Upper lobe of left lung (tissue), 6 donors: ENCODE results near the gene RPS3A. TPM values are rescaled to one million over a fixed set of nuclear protein-coding genes. Genes with fewer than 3 reads are reported as not detected.
A peak's percentile ranks its signal among the peaks of the same experiment; 100 is the strongest.
"Not testable (repeated sequence)": the region's sequence is repeated elsewhere in the genome, so short reads cannot be mapped to it uniquely, and the experiment has no call there.

Experiments
- ATAC-seq, 2 donors: fragments of 200-7000 bp; cut with Tn5 transposase; one replicate each; pipeline ENCODE4 v1.9.1; 2022; ENCODE audit warnings: mild to moderate bottlenecking in 2 of 2, moderate library complexity in 2 of 2; ENCODE audit not compliant: low FRiP score in 2 of 2
- DNase-seq, 2 donors: peaks; one replicate each; pipeline ENCODE4 v3.0.0-alpha.2; 2019 to 2020
- H3K27ac ChIP-seq, 4 donors: fragments of 200-600 bp; sonication (generic); one replicate each; pipeline ENCODE4 v1.5.1; 2016 to 2019
- H3K27me3 ChIP-seq, 4 donors: fragments of 200-600 bp; sonication (generic); one replicate each; pipeline ENCODE4 v1.5.1; 2017 to 2019
- H3K36me3 ChIP-seq, 4 donors: fragments of 200-600 bp; sonication (generic); one replicate each; pipeline ENCODE4 v1.5.1; 2016 to 2019
- H3K4me1 ChIP-seq, 4 donors: fragments of 200-600 bp; sonication (generic); one replicate each; pipeline ENCODE4 v1.5.1; 2018 to 2019
- H3K4me3 ChIP-seq, 4 donors: fragments of 200-600 bp; sonication (generic); one replicate each; pipeline ENCODE4 v1.5.1; 2017 to 2019; ENCODE audit warnings: mild to moderate bottlenecking in 2 of 4, moderate library complexity in 1 of 4
- H3K9me3 ChIP-seq, 4 donors: fragments of 200-600 bp; sonication (generic); one replicate each; pipeline ENCODE4 v1.5.1; 2018 to 2019
- CTCF ChIP-seq, 6 experiments: fragments of 450-650 bp in 4 of 6; fragments of 200-600 bp in 2 of 6; sonication (generic) in 2 of 6; IDR thresholded peaks; one replicate each; pipeline ENCODE4 v1.5.1; 2016 to 2019; ENCODE audit warnings: antibody characterized with exemption in 6 of 6
- EP300 ChIP-seq, 4 donors: sonication (generic); formaldehyde crosslinking; IDR thresholded peaks; one replicate each; pipeline ENCODE4 v1.5.1; 2017; ENCODE audit warnings: antibody characterized with exemption in 4 of 4, control low read depth in 2 of 4
- POLR2A ChIP-seq, 4 donors: fragments of 450-650 bp; IDR thresholded peaks; one replicate each; pipeline ENCODE4 v1.5.1; 2016 to 2017; ENCODE audit warnings: antibody characterized with exemption in 4 of 4, mild to moderate bottlenecking in 2 of 4
- POLR2AphosphoS5 ChIP-seq, 2 donors: sonication (generic); formaldehyde crosslinking; IDR thresholded peaks; one replicate each; pipeline ENCODE4 v1.5.1; 2017; ENCODE audit warnings: antibody characterized with exemption in 2 of 2
- WGBS, 2 donors: methylation state at CpG; one replicate each; pipeline ENCODE4 v1.1.5; 2017 to 2018; 5-methylcytosine and 5-hydroxymethylcytosine counted together
- total RNA-seq, 6 donors: library from RNA; depleted of rRNA in 4 of 6; stranded (reverse); fragments of >200 nt in 4 of 6; gene quantifications; one replicate each; pipeline versions ENCODE4 v1.1.0 to v1.2.1, GENCODE V29; 2016 to 2021
- donor health status: DM: no; HTN: no; CAD: no; lungs with moderate emphysema.
- donor health status: DM: no; HTN: yes; CAD: no; lungs with severe emphysema.

The RPS3A gene
- total RNA-seq: 1,000 to 10,000 TPM in 5 of 6 donors, 100 to 1,000 TPM in 1; 887 to 2,310 (median 1,343) TPM

GRCh38 chr4:151099229-151099975 lies at the start of gene RPS3A:
Gene RPS3A (plus strand): TSS chr4:151099628. CDS start chr4:151099653, 25 bp downstream.
- Histone ChIP-seq H3K36me3 (peaks cover 6 to 33% (median 27%) of the 10 kb centered on the region in 4 donors), H3K9me3 (no peaks in the 10 kb centered on the region), H3K27me3 (no peaks in the 10 kb centered on the region), H3K4me3 (peak within 1 kb of the TSS; percentile 74 to 90 (median 85)), H3K4me1 (peaks cover 19 to 32% (median 24%) of the 10 kb centered on the region in 4 donors), H3K27ac (peak within 1 kb of the TSS; percentile 86 to 96 (median 94))
- WGBS, 2 donors: 1 to 47% methylated on average over 2 to 45 of the region's 69 CpGs
- TF ChIP-seq POLR2AphosphoS5 (IDR thresholded peaks at IDR 0.05) (peak; percentile 94 to 97), EP300 (IDR thresholded peaks at IDR 0.05) (peak in 1 of 4 donors; percentile 68), CTCF (IDR thresholded peaks at IDR 0.05) (peak; percentile 52 to 97 (median 72)), POLR2A (IDR thresholded peaks at IDR 0.05) (peak in 3 of 4 donors; percentile 77 to 89 (median 86))
- DNase-seq (peak; percentile 98 to 99), ATAC-seq (peak; percentile 97 to 99)

GRCh38 chr4:151052785-151053184 lies 46.6 kb upstream of the RPS3A start:
- DNase-seq: no peak
- 80 to 87% methylated on average over 3 of the region's 3 CpGs for WGBS, 2 donors

GRCh38 chr4:151055539-151055938 lies 43.9 kb upstream of the RPS3A start:
- 52 to 64% methylated on average over 1 of the region's 1 CpG for WGBS, 2 donors
- H3K27me3 ChIP-seq: no peaks in the 10 kb centered on the region
- no peak for DNase-seq
- ATAC-seq: no peak
- H3K4me1 ChIP-seq: no peaks in the 10 kb centered on the region
- no peaks in the 10 kb centered on the region for H3K36me3 ChIP-seq
- H3K4me3 ChIP-seq: no peak overlapping the region
- no peaks in the 10 kb centered on the region for H3K9me3 ChIP-seq
- TF ChIP-seq EP300 (IDR thresholded peaks at IDR 0.05) (no peak), POLR2A (IDR thresholded peaks at IDR 0.05) (no peak), CTCF (IDR thresholded peaks at IDR 0.05) (no peak), POLR2AphosphoS5 (IDR thresholded peaks at IDR 0.05) (no peak)
- H3K27ac ChIP-seq: no peak overlapping the region

More at GRCh38 chr4:151052785-151053184, 46.6 kb upstream of the RPS3A start:
- no peak overlapping the region for H3K4me3 ChIP-seq
- no peak for TF ChIP-seq POLR2AphosphoS5 (IDR thresholded peaks at IDR 0.05)
- no peak for TF ChIP-seq EP300 (IDR thresholded peaks at IDR 0.05)
- TF ChIP-seq CTCF (IDR thresholded peaks at IDR 0.05): no peak
- H3K4me1 ChIP-seq: no peaks in the 10 kb centered on the region
- H3K36me3 ChIP-seq: no peaks in the 10 kb centered on the region
- H3K9me3 ChIP-seq: no peaks in the 10 kb centered on the region
- no peaks in the 10 kb centered on the region for H3K27me3 ChIP-seq
- no peak overlapping the region for H3K27ac ChIP-seq
- no peak for ATAC-seq

GRCh38 chr4:151063143-151063542 lies 36.3 kb upstream of the RPS3A start:
- not testable (repeated sequence) for H3K4me1 ChIP-seq, DNase-seq, ATAC-seq, H3K27me3 ChIP-seq, H3K4me3 ChIP-seq, H3K36me3 ChIP-seq, H3K27ac ChIP-seq, H3K9me3 ChIP-seq
- WGBS, 2 donors: 91 to 100% methylated on average over 3 of the region's 3 CpGs

- ATAC-seq (no peak), DNase-seq (no peak)
- Histone ChIP-seq H3K27ac (no peak overlapping the region), H3K4me3 (no peak overlapping the region), H3K27me3 (no peaks in the 10 kb centered on the region), H3K9me3 (no peaks in the 10 kb centered on the region), H3K36me3 (no peaks in the 10 kb centered on the region), H3K4me1 (no peaks in the 10 kb centered on the region)
- TF ChIP-seq POLR2AphosphoS5 (IDR thresholded peaks at IDR 0.05) (no peak), POLR2A (IDR thresholded peaks at IDR 0.05) (no peak), EP300 (IDR thresholded peaks at IDR 0.05) (no peak), CTCF (IDR thresholded peaks at IDR 0.05) (no peak)
- WGBS, 2 donors: 80 to 84% methylated on average over 5 of the region's 5 CpGs
These were observed 32.0 kb upstream of the RPS3A start for GRCh38 chr4:151067316-151067970.
